Ramos (cell line): ENCODE data around the gene UBE2M.
"Not testable (repeated sequence)": the region's sequence is repeated elsewhere in the genome, so short reads cannot be mapped to it uniquely, and the experiment has no call there.

Source experiments
- in situ Hi-C: fragments of 300-500 bp; cut with MboI; formaldehyde crosslinking; loops from one replicate; pipeline ENCODE4 v1.14.3; 2022; ENCODE audit warnings: low sequenced_read_pairs; ENCODE audit not compliant: unreplicated experiment

The UBE2M gene

GRCh38 chr19:58543826-58544590 lies 14.4 kb downstream of the UBE2M start, which contains the start of gene TRIM28:
Gene TRIM28, plus strand, starts transcription at chr19:58544064. Its CDS starts 694 bp downstream, at chr19:58544758.
- in situ Hi-C loops, result no loop called here

- in situ Hi-C loops, result not testable (repeated sequence)
These were observed 15.6 kb downstream of the UBE2M start for GRCh38 chr19:58542641-58543372.

GRCh38 chr19:58539169-58539559 lies 19.2 kb downstream of the UBE2M start:
- in situ Hi-C loops, result not testable (repeated sequence)

- in situ Hi-C loops, result no loop called here
These were observed 19.9 kb downstream of the UBE2M start for GRCh38 chr19:58538257-58539168.

- in situ Hi-C loops, result no loop called here
These were observed 21.3 kb downstream of the UBE2M start for GRCh38 chr19:58536852-58537798.

GRCh38 chr19:58535857-58536256 lies 22.6 kb downstream of the UBE2M start:
- in situ Hi-C loops, result no loop called here

GRCh38 chr19:58531034-58531840 lies 27.2 kb downstream of the UBE2M start:
- in situ Hi-C loops, result no loop called here

- in situ Hi-C loops, result no loop called here
These were observed 29.0 kb downstream of the UBE2M start for GRCh38 chr19:58529405-58529804.

- in situ Hi-C loops, result no loop called here
These were observed 35.7 kb downstream of the UBE2M start for GRCh38 chr19:58522709-58523108.

- in situ Hi-C loops, result no loop called here
These were observed 36.8 kb downstream of the UBE2M start for GRCh38 chr19:58521651-58522050.

GRCh38 chr19:58520257-58520599 lies 38.2 kb downstream of the UBE2M start:
- in situ Hi-C loops, result no loop called here

GRCh38 chr19:58519355-58520256 lies 38.8 kb downstream of the UBE2M start, which contains the start of gene ZBTB45:
Gene ZBTB45, minus strand, starts transcription at chr19:58519810. Its CDS starts 2,137 bp downstream, at chr19:58517673.
- in situ Hi-C loops, result no loop called here

- in situ Hi-C loops, result no loop called here
These were observed 39.4 kb downstream of the UBE2M start for GRCh38 chr19:58519087-58519354.

- in situ Hi-C loops, result no loop called here
These were observed 39.9 kb downstream of the UBE2M start for GRCh38 chr19:58518256-58519086.

GRCh38 chr19:58516964-58517833 lies 41.2 kb downstream of the UBE2M start:
- in situ Hi-C loops, result no loop called here

GRCh38 chr19:58516246-58516836 lies 42.1 kb downstream of the UBE2M start:
- in situ Hi-C loops, result no loop called here
